ENCODE data around the gene MYH15.

MYH15 gene

GRCh38 chr3:108510496-108510895, at the start of gene MYH15:
TSS of gene MYH15 (minus strand) at chr3:108510596. CDS start at chr3:108510530, 66 bp downstream.
- no peak for DNase-seq

- DNase-seq, result no peak
These were observed 45.7 kb upstream of the MYH15 start for GRCh38 chr3:108555966-108556581.

GRCh38 chr3:108554913-108555571, 44.6 kb upstream of the MYH15 start:
- no peak for DNase-seq

- no peak for DNase-seq
These were observed 43.8 kb upstream of the MYH15 start for GRCh38 chr3:108554229-108554628.

GRCh38 chr3:108552267-108553159, 42.1 kb upstream of the MYH15 start:
- no peak for DNase-seq

GRCh38 chr3:108548886-108549285, 38.5 kb upstream of the MYH15 start:
- no peak for DNase-seq

GRCh38 chr3:108548304-108548703, 37.9 kb upstream of the MYH15 start:
- no peak for DNase-seq

- no peak for DNase-seq
These were observed 36.3 kb upstream of the MYH15 start for GRCh38 chr3:108546692-108547091.

GRCh38 chr3:108546247-108546646, 35.9 kb upstream of the MYH15 start:
- no peak for DNase-seq

- no peak for DNase-seq
These were observed 27.7 kb upstream of the MYH15 start for GRCh38 chr3:108538083-108538482.

- no peak for DNase-seq
These were observed 18.3 kb upstream of the MYH15 start for GRCh38 chr3:108528459-108529252.

- no peak for DNase-seq
These were observed 17.4 kb upstream of the MYH15 start for GRCh38 chr3:108527817-108528216.

GRCh38 chr3:108527109-108527508, 16.7 kb upstream of the MYH15 start:
- no peak for DNase-seq

- no peak for DNase-seq
These were observed 15.6 kb upstream of the MYH15 start for GRCh38 chr3:108525971-108526370.

GRCh38 chr3:108525256-108525655, 14.9 kb upstream of the MYH15 start:
- DNase-seq, result no peak

GRCh38 chr3:108524537-108524936, 14.1 kb upstream of the MYH15 start:
- DNase-seq, result no peak

GRCh38 chr3:108518895-108519294, 8.5 kb upstream of the MYH15 start:
- DNase-seq, result no peak

- DNase-seq, result no peak
These were observed 6.5 kb upstream of the MYH15 start for GRCh38 chr3:108516881-108517280.

GRCh38 chr3:108513961-108514360, 3.6 kb upstream of the MYH15 start:
- DNase-seq, result no peak

- no peak for DNase-seq
These were observed 2.3 kb upstream of the MYH15 start for GRCh38 chr3:108512671-108513070.

GRCh38 chr3:108511490-108511889, 1.1 kb upstream of the MYH15 start:
- DNase-seq, result no peak

- DNase-seq, result no peak
These were observed 659 bp upstream of the MYH15 start for GRCh38 chr3:108511055-108511454.

- DNase-seq, result no peak
These were observed 525 bp downstream of the MYH15 start for GRCh38 chr3:108509871-108510270.
